GM19193 (cell line): ENCODE measurements around the gene HS3ST4.

Experiments used
- POLR2A ChIP-seq: IDR thresholded peaks from 4 replicates; pipeline ENCODE4 v1.6.1; 2011; ENCODE audit not compliant: insufficient read depth, insufficient read length; ENCODE audit errors: extremely low read depth

Gene HS3ST4

DNA sequence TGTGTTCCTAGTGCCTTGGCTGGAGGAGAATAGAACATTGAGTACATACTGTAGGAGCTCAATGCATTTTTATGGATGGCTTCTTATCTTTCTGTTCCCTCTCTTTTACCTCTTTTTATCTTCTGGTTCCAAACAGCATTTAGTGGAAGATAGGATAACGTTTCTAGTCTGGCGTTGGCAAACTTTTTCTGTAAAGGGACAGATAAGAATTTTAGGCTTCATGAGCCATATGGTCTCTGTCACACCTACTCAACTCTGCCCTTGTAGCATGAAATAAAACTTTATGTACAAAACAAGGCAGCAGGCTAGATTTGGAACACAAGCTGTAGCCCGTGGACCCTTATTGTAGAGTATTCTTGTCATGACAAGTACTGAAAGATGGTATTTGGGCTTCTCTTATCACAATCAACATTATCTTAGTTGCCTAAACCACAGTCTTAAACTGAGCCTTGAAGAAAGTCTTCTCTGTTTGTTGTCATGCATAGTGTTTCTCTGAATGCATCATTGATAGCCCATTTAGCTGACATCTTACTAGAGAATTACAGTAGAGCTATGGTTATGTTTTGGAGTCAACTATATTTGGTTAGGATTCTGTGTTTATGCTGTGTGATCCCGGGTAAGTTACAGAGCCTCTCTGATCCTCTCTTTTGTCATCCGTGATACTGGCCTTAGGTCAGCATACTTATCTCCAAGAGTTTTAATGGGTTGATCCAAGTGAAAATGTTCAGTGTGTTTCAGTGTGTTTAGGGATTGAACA is 80.2 kb downstream of the HS3ST4 start:
- TF ChIP-seq POLR2A: no peak

DNA sequence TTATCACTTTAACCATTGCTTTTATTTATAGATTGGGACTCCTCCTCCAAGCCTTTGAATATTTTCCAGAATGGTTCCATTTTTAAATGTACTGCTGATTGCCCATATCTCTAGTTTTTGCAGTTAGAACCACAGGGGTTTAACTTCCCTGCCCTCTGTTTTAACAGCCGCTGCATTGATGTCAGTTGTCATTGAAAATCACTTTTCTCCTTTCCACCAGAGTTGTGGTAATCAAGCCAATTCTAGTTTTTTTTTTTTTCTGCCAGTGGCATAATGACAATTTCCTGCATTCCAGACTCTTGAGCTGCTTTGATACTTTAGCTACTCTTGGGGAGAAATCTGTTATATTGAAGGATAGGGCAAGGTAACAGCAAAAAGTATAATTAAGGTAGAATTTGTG is 91.5 kb downstream of the HS3ST4 start:
- TF ChIP-seq POLR2A: no peak

DNA sequence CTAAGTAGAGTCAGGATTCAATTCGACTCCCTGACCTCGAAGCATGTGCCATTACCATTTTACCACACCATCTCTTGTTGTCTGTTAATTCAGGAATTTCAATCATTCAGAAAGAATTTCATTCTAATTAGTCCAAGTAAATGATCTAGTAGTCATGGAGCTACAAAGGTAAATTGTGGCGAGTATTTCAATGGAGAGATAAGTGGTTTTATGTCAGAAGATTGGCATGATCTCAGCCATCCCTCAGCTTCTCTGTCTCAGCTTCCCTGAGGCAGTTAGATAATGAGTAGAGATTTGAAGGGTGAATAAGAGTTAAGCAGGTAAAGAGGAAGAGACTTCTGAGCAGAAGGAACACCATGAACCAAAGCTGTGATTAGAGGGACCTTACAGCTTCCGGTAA is 93.6 kb downstream of the HS3ST4 start:
- TF ChIP-seq POLR2A: no peak

DNA sequence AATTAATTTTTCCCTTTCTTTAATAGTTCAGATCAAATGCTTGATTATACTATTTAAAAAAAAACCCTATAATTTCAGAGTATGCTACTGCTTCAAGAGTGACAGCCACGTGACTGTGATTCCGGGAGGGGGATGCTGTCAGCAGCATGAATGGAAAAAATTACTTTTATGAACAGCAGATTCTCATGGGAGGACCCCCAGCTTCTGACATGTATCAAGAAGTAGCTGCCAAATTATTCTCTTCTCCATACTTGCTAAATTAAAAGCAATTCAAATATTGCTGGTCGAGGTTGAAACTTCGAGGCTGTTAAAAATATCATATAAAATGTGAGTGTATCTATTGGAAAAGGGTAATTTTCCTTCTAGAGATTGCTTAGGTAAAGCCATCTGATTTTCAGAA is 95.0 kb downstream of the HS3ST4 start:
- TF ChIP-seq POLR2A: no peak

- no peak for TF ChIP-seq POLR2A
Observed at GRCh38 chr16:25788637-25789036, 96.9 kb downstream of the HS3ST4 start.

DNA sequence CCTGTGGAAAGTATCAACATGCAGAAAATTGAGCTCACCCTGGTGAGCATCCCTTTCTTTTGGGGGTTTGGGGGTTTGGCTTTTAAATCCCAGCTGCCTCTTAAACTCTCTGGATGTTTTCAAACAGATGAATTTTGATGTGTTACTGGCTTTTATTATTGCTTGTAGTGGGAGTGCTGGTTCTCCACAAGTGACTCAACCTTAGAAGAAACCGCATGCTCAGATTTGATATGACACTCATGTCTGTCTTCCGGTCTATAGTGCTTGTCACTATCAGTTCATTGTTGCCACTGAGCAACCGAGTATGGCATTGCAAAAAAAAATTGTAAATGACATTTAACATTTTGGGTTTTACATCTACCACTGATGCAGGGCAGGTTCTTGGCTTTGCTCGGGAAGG is 104.5 kb downstream of the HS3ST4 start:
- TF ChIP-seq POLR2A: no peak

- no peak for TF ChIP-seq POLR2A
Observed at GRCh38 chr16:25798065-25798464, 106.3 kb downstream of the HS3ST4 start.

DNA sequence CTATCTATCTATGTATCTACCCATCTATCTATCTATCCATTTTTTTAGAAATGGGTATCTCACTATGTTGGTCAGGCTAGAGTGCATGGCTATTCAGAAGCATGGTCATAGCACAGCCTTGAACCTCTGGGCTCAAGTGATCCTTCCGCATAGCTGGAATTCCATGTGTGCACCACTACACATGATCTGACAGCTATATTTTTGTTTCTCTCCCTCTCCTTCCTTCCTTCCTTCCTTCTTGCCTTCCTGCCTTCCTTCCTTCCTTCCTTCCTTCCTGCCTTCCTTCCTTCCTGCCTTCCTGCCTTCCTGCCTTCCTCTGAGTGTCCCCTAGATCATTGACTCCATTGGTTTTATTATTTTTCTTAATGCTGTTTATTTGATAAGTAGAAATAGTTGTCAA is 108.1 kb downstream of the HS3ST4 start:
- TF ChIP-seq POLR2A: no peak

- no peak for TF ChIP-seq POLR2A
Observed at GRCh38 chr16:25812215-25812614, 120.5 kb downstream of the HS3ST4 start.

GRCh38 chr16:25817295-25817694 is 125.5 kb downstream of the HS3ST4 start:
- TF ChIP-seq POLR2A: no peak

DNA sequence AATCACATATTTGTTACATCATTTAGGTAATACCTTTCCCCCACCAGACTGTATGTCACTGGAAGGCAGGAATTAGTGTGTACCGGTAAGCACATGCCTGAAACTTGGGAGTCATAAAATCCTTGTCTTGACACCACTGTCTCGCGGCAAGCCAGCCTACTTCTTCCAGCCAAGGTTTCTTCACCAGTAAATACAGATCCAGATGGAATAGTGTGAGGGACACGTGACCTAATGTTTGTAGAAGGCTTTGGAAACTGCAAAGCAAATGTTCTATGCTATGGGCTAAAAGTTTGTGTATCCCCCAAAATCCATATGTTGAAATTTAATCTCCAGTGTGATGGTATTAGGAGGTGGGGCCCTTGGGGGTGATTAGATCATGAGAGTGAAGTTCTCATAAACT is 126.1 kb downstream of the HS3ST4 start:
- TF ChIP-seq POLR2A: no peak

- TF ChIP-seq POLR2A: no peak
Observed at GRCh38 chr16:25823891-25824290, 132.1 kb downstream of the HS3ST4 start.

- no peak for TF ChIP-seq POLR2A
Observed at GRCh38 chr16:25827709-25828108, 135.9 kb downstream of the HS3ST4 start.

- TF ChIP-seq POLR2A: no peak
Observed at GRCh38 chr16:25828510-25828909, 136.8 kb downstream of the HS3ST4 start.

GRCh38 chr16:25832291-25832690 is 140.5 kb downstream of the HS3ST4 start:
- no peak for TF ChIP-seq POLR2A

DNA sequence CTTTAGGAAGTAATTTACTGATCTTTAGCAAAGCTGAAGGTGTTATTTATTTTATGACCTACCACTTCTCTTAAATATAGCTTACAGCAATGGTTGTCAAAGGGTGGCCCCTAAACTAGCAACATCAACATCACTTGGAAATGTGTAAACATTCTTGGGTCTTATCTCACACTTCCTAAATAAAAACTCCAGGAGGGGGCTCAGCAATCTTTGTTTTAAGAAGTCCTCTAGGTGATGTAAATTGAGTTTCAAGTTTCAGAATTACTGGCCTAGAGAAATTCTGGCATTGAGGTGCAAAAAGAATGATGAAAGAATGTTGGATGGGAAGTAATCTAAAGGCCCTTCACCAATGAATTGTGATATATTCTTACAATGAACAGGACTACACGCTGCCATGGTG is 142.3 kb downstream of the HS3ST4 start:
- no peak for TF ChIP-seq POLR2A

GRCh38 chr16:25835126-25835525 is 143.4 kb downstream of the HS3ST4 start:
- TF ChIP-seq POLR2A: no peak
